ENCODE results near the gene WAPL.
A peak's percentile ranks its signal among the peaks of the same experiment; 100 is the strongest.
"Not testable (repeated sequence)": the region's sequence is repeated elsewhere in the genome, so short reads cannot be mapped to it uniquely, and the experiment has no call there.

WAPL gene, protein sequence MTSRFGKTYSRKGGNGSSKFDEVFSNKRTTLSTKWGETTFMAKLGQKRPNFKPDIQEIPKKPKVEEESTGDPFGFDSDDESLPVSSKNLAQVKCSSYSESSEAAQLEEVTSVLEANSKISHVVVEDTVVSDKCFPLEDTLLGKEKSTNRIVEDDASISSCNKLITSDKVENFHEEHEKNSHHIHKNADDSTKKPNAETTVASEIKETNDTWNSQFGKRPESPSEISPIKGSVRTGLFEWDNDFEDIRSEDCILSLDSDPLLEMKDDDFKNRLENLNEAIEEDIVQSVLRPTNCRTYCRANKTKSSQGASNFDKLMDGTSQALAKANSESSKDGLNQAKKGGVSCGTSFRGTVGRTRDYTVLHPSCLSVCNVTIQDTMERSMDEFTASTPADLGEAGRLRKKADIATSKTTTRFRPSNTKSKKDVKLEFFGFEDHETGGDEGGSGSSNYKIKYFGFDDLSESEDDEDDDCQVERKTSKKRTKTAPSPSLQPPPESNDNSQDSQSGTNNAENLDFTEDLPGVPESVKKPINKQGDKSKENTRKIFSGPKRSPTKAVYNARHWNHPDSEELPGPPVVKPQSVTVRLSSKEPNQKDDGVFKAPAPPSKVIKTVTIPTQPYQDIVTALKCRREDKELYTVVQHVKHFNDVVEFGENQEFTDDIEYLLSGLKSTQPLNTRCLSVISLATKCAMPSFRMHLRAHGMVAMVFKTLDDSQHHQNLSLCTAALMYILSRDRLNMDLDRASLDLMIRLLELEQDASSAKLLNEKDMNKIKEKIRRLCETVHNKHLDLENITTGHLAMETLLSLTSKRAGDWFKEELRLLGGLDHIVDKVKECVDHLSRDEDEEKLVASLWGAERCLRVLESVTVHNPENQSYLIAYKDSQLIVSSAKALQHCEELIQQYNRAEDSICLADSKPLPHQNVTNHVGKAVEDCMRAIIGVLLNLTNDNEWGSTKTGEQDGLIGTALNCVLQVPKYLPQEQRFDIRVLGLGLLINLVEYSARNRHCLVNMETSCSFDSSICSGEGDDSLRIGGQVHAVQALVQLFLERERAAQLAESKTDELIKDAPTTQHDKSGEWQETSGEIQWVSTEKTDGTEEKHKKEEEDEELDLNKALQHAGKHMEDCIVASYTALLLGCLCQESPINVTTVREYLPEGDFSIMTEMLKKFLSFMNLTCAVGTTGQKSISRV (N-terminal part only)

GRCh38 chr10:86521678-86522509 is at the start of gene WAPL:
TSS of gene WAPL (minus strand) at chr10:86521792. CDS start at chr10:86518069, 3,723 bp downstream.
- peak; percentile 87 for DNase-seq (ENCODE audit: low read depth, low spot score)

DNA sequence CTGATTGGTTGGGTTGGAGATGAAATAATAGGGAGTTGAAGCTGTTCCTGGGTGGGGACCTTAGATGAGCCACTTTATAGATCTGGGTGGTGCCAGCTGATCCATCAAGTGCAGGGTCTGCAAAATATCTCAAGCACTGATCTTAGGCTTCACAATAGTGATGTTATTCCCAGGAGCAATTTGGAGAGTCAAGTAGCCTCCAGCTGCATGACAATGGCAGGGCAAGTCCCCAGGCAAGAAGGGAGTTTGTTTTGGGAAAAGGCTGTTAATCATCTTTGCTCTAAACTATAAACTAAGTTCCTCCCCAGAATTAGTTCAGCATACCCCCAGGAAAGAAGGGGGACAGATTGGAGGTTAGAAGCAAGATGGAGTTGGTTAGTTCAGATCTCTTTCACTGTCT is 47.7 kb upstream of the WAPL start:
- no peak for DNase-seq (ENCODE audit: low read depth, low spot score)

- DNase-seq (ENCODE audit: low read depth, low spot score) = not testable (repeated sequence)
Observed at GRCh38 chr10:86566518-86566917, 44.9 kb upstream of the WAPL start.

DNA sequence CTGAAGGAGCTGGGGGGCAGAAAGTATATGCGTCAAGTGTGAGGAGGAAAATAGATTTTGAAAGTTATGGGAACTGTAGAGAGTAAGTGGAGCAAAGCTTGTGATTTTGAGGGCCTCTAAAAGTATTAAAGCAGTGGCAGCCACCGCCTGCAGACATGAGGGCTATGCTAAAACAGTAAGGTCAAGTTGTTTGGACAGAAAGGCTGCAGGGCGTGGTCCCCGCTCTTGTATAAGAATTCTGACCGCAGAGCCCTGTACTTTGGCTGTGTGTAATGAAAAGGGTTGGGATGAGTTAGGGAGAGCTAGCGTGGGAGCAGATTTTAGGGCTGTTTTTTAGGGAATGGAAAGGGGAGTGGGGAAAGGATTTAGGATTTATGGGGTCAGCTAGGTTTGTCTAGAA is 41.7 kb upstream of the WAPL start:
- not testable (repeated sequence) for DNase-seq (ENCODE audit: low read depth, low spot score)

DNA sequence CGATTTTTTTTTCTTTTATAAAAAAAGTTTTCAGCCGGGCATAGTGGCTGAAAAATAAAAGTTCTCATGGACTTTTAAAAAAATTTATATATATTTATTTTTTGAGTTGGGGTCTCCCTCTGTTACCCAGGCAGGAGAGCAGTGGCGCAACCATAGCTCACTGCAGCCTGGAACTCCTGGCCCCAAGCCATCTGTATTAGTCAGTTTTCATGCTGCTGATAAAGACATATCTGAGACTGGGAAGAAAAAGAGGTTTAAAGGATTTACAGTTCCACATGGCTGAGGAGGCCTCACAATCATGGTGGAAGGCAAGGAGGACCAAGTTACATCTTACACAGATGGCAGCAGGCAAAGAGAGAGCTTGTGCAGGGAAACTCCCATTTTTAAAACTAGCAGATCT is 37.1 kb upstream of the WAPL start:
- DNase-seq (ENCODE audit: low read depth, low spot score) = not testable (repeated sequence)

DNA sequence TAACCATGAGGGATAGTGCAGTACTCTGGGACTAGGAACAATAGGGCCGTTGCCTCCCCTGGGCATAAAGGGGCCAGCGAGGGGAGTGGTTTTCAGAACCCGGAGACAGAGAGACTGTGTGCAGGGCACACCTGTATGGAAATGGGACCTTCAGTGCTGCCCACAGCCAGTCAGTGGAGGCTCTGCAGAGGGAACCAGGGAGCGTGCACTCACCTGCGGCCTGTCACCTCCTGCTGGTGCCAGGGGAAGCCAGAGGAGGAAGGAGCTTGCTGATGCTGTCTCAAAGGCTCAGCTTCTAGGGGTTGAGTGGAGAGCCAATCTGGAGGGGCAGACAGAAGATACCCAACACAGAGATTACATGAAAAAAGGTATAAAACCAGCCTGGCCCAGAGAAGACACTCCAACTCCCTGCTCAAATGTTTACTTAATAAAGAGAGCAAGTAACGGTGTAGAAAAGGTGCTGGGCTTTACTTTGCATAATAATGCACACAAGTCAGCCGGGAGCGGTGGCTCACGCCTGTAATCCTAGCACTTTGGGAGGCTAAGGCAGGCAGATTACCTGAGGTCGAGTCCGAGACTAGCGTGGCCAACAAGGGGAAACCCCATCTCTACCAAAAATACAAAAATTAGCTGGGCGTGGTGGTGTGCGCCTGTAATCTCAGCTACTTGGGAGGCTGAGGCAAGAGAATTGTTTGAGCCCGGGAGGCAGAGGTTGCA is 35.5 kb upstream of the WAPL start:
- DNase-seq (ENCODE audit: low read depth, low spot score) = no peak

DNA sequence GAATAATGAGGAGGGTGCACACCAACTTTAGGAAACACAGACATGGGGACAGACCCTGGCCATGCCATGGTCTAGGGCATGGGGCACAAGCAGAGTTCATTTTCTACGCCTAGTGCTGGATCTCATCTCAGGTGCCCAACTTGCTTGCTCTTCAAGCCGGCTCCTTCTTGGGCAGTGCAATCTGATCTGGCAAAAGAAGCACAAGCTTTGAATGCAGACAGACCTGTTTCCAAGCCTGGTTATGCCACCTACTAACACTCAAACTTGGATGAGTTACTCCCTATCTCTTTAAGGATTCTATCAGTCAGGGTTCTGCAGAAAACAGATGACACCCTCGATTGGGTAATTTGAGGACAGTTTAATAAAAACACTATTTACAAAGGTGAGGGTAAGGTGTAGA is 34.9 kb upstream of the WAPL start:
- DNase-seq (ENCODE audit: low read depth, low spot score) = no peak

GRCh38 chr10:86553639-86554038 is 32.0 kb upstream of the WAPL start:
- DNase-seq (ENCODE audit: low read depth, low spot score) = no peak

DNA sequence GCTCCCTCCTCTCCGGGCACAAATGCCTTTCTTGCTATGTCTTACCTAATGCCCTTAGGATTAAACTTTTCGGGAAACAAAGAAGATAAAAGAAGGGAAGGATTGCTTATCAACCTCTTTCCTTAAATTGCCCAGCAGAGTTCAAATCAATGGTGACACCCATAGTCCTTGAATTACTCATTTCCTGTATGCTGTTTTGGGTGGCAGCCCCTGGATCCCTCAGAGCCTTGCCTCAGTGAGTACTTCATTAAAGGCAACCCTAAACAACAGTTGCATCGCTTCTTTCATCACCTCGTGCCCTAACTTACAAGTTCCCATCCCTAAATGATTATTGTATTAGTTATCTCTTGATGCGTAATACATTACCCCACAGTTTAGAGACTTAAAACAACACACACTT is 31.6 kb upstream of the WAPL start:
- no peak for DNase-seq (ENCODE audit: low read depth, low spot score)

DNA sequence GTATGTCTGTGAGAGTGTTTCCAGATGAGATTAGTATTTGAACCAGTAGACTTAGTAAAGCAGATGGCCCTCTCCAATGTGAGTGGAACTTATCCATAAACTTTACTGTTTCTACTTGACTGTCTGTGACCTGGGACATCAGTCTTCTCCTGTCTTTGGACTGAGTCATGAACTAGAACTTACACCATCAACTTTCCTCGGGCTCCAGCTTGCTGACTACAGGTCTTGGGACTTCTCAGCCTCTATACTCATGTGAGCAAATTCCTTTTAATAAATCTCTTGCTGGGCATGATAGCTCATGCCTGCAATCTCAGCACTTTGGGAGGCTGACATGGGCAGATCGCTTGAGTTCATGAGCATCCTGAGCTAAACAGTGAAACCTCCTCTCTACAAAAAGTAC is 25.7 kb upstream of the WAPL start:
- DNase-seq (ENCODE audit: low read depth, low spot score) = no peak

DNA sequence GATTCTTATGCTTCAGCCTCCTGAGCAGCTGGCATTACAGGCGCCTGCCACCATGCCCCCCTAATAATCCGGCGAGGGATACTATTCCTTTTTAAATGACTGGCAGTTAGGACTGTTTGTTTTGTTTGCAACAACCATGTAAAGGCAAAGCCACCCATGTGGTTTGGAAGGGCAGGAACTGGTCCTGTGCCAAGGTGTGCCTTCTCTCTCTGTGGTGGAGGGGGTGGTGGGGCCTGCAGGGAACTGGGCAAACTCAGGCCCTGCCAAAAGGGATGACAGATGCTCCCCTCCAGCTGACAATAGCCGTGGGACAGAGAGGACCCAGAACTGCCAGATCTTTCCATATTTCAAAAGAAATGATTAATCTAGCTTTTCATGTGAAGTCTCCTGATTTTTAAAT is 23.5 kb upstream of the WAPL start:
- DNase-seq (ENCODE audit: low read depth, low spot score) = no peak

DNA sequence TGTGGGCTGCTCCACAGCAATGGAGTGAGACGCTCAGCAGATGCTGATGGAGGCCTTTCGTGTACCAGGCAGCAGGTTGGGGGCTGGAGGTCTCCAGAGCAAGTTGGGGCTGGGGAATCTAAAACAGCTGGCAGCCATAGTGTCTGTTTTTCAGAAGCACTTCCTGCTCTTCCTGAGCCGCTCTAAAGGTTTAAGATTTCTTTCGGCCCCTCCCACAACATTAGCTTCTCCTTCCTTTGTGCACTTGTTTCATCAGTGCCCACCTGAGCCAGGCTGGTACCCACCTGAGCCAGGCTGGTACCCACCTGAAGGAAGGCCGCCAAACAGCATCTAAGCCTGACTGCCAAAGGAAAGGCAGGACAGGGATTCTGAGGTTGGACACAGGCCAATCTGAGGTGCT is 18.4 kb upstream of the WAPL start:
- DNase-seq (ENCODE audit: low read depth, low spot score) = no peak

DNA sequence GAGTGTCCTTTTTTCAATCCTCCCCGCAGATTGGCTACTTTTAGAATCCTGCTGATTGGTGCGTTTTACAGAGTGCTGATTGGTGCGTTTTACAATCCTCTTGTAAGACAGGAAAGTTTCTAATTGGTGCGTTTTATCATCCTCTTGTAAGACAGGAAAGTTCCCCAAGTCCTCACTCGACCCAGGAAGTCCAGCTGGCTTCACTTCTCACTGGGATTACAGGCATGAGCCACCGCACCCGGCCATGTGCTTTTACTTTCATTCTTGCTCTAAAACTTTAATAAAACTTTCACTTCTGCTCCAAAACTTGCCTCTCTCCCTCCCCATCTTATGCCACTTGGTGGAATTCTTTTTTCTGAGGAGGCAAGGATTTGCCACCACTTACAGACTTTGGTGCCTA is 17.0 kb upstream of the WAPL start:
- DNase-seq (ENCODE audit: low read depth, low spot score) = no peak

GRCh38 chr10:86538040-86538439 is 16.4 kb upstream of the WAPL start:
- DNase-seq (ENCODE audit: low read depth, low spot score) = not testable (repeated sequence)

- DNase-seq (ENCODE audit: low read depth, low spot score) = no peak
Observed at GRCh38 chr10:86536294-86536861, 14.8 kb upstream of the WAPL start.

- DNase-seq (ENCODE audit: low read depth, low spot score) = no peak
Observed at GRCh38 chr10:86535132-86535882, 13.7 kb upstream of the WAPL start.

DNA sequence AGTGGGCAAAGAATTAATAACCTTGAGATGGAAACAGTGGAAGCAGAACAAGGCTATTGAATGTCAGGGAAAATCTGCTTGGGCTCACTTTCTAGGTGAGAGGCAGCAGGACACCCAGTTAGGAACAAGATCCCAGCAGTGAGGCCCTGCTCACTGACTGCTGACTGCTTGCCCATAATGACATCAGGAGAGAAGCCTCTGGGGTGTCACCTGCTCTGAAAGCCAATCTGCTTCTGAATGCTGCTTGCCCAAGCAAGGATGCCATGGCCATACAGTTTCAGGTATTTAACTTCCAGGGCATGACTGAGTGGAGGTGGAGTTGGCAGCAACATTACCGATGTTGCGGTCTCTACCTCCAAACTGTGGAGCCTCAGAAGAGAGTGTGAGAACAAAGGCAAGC is 11.7 kb upstream of the WAPL start:
- no peak for DNase-seq (ENCODE audit: low read depth, low spot score)

DNA sequence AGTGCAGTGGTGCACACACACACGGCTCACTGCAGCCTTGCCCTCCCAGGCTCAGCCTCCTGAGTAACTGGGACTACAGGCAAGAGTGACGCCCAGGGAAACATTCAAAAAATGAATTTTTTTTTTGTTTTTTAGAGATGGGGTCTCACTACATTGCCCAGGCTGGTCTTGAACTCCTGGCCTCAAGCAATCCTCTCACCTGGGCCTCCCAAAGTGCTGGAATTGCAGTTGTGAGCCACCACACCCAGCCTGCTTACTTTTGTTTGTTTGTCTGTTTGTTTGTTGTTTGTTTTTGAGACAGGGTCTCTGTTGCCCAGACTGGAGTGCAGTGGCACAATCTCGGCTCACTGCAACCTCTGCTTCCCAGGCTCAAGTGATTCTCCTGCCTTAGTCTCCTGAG is 7.1 kb upstream of the WAPL start:
- not testable (repeated sequence) for DNase-seq (ENCODE audit: low read depth, low spot score)

DNA sequence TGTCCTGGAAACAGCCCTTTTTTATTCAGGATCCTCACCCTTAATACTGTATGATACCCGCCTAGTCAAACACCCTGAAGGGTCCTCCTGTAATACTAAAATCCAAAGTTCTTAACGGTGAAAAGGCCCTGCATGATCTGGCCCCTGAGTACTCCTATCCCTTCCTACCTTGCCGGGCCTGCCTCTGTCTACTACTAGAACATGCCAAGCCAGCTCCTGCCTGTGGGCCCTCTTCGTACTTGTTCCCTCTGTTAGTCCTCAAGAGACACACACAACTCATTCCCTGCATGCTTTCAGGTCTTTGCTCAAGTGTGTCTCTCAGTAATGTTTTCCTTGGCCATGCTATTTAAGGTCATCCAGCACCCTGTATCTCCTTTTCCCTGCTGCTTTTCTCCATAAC is 5.0 kb upstream of the WAPL start:
- no peak for DNase-seq (ENCODE audit: low read depth, low spot score)

Data from smooth muscle cell of the brain vasculature (primary cell).